ENCODE data around the gene GKN2.
"Not testable (repeated sequence)": the region's sequence is repeated elsewhere in the genome, so short reads cannot be mapped to it uniquely, and the experiment has no call there.

The GKN2 gene

DNA sequence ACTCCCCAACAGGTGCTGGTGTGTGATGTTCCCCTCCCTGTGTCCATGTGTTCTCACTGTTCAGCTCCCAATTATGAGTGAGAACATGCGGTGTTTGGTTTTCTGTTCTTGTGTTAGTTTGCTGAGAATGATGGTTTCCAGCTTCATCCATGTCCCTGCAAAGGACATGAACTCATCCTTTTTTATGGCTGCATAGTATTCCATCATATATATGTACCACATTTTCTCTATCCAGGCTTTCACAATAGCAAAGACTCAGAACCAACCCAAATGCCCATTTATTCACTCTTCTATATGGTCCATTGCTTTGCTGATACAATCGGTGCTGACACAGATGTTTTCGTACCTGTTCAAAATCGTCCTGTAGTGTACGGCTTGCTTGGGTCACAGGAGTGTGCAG is 2.7 kb upstream of the GKN2 start:
- FAIRE-seq = not testable (repeated sequence)

DNA sequence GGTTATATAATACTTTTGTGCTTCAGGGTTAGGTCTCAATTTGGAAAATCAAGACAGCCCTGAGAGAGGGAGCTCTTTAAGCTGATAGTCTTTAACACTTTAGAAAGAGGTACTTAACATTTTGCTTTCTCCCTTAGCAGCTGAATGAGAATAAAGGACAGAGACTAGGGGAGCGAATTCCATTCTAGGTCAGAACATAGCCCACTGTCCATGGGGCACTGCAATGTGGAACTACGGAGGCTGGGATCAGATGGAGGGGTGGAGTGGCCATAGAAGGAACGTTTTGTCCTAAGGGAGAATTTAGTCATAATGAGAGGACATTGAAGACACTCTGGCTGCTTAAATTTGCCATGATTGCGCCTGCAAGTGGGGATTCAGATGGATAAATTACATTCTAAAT is 794 bp downstream of the GKN2 start:
- FAIRE-seq = no peak

DNA sequence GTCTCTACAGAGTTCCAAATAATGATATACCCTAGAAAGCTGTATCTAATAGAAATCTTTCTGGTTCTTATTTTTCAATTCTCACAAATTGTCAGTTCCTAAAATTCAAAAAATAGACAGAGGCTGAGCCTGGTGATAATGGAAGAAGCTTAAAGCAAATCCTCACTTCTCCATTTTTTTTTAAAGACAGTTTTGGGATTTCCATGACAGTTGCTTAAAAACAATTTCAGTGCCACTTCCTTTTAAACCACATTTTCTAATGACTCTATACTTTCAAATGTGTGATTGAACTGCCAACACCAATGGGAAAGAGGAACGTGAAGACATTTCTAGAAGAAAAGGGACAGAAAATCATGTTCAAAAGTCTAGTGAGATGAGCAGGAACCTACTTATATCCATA is 4.0 kb downstream of the GKN2 start:
- FAIRE-seq = no peak

DNA sequence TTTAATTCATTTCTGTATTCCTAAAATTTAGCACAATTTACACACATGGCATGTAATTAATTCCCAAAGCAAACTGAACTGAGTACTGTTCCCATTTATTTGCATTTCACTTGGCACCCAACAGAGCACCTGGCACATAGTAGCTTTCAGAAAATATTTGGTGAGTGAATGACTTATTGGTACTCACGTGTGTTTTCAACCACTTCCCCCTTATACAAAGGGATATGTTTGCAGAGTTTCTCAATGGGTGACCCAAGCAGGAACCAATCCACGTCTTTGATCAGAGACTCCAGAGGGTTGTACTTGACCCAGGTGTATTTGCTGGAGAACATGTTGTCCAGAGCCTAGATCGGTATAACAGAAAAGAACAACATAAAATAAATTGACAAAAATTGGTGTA is 6.6 kb downstream of the GKN2 start:
- no peak for FAIRE-seq

DNA sequence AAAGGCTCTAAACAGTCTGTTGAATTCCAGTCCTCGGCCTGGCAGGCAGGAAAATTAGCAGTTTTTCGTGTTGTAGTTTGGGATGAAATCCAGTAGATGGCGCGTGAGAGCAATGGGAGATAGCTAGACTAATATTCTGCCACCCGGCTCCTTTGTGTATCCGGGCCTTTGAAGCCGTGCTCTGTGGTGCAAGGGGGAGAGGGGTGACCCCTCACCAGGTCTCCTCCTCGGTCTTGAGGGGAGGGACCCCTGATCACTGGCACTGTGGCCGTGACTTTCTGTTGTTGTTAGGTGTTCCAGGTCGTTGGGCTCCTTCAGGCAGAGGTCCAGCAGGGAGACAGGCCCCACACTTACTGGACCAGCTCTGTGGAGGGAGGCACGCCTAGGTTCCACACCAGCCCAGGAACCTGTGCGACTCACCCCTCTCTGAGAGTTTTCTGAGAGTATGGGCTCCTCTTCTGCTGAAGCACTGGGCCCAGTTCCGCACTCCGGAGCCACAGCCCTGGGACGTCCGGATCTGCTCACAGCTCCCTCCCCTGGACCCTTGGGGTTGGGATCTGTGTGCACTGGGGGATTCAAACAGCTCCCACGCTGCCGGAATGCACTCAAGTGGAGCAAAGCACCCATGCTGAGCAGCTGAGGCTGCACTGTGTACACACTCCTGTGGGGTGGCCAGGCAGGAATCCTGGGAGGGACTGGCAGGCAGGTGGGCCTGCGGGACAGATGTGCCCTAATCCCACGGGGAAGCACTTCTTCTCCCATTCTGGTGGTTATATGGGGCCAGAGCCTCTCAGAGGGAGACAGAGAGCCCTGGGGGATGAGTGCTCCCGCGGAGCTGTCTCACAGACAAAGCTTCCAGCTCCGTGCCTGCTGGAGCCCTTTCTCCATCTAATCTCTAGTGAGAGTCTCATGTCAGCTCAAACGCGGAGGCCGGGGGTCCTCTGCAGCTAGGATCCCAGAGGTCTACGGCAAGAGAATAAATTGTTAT is 8.8 kb downstream of the GKN2 start:
- FAIRE-seq = no peak

DNA sequence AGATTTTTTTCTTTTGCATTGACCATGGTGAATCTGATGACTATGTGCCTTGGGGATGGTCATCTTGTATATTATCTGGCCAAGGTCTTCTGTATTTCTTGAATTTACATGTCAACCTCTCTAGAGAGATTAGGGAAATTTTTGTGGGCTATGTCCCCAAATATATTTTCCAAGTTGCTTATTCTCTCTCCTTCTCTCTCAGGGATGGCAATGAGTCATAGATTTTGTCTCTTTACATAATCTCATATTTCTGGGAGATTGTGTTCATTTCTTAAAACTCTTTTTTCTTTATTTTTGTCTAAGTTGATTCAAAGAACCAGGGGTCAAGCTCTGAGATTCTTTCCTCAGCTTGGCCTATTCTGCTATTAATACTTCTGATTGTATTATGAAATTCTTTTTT is 9.9 kb downstream of the GKN2 start:
- FAIRE-seq = no peak

DNA sequence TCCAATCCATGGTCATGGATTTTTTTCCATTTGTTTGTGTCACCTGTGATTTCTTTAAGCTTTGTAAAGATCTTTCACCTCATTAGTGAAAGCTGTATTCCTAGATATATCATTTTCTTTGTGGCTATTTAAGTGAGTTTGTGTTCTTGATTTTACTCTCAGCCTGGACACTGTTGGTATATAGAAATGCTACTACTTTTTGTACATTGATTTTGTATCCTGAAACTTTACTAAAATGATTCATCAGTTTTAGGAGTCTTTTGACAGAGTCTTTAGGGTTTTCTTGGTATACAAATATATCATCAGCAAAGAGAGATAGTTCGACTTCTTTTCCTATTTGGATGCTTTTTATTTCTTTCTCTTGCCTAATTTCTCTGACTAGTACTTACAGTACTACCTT is 12.3 kb downstream of the GKN2 start:
- no peak for FAIRE-seq

DNA sequence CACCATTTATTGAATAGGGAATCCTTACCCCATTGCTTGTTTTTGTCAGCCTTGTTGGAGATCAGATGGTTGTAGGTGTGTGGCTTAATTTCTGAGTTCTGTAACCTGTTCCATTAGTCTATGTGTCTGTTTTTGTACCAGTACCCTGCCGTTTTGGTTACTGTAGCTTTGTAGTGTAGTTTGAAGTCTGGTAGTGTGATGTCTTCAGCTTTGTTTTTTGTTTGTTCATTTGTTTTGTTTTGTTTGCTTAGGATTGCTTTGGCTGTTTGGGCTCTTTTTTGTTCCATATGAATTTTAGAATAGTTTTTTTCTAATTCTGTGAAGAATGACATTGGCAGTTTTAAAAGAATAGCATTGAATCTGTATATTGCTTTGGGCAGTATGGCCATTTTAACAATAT is 12.7 kb downstream of the GKN2 start:
- FAIRE-seq = no peak

DNA sequence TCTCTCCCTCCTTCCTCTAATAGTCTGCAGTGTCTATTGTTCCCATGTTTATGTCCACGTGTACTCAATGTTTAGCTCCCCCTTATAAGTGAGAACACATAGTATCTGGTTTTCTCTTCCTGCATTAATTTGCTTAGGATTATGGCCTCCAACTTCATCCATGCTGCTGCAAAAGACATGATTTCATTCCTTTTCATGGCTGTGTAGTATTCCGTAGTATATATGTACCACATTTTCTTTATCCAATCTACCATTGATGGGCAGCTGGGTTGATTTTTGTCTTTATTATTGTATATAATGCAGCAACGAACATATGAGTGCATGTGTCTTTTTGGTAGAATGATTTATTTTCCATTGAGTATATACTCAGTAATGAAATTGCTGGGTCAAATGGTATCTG is 13.8 kb downstream of the GKN2 start:
- FAIRE-seq = no peak

DNA sequence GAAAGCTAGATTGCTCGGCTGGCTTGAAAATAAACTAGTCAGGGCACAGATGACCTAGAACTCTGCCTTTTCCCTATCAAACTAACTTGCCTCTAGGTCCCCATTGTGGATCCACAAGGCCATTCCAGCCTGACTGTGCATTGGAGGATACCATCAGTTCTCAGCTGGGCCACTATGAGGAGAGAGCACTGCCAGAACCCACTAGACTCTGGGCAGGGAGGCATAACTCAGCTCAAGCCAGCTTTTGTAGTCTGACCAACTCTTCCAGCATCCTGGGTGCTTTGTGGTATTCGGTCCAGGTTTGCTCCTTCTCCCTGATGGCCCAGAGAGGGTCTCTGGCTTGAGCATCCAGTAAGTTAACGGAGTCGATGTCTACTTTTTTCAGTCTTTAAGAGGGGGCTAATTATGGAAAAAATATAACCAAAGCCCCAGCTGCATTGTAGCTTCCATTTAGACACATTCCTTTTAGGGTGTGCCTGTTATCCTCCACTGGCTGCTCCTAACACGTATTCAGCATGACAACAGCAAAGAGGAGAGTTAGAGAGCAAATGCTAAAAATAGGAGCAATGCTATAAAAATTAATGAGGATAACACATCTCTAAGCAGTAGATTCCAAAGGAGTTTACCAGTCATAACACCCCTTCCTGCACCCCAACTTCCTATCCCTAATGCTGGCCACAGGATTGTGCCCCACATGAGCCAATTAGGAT is 15.2 kb downstream of the GKN2 start:
- no peak for FAIRE-seq

DNA sequence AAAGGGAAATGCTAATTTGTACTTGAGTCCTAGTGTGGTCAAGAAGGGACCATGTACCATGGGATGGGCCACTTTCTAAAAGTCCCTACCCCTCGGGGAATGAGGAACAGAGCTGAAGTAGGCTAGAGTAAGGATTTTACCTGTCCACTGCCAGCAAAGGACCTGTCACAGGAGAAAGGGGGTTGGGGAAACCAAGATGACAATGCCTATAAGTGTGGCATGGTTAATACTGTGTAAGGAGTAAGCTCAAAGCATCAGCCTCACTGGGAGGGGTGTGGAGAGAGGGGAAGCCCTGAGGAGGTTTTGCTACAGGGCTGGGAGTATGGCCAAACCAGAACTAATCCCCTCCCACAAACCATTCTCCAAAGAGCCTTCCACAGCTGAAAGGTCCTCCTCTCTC is 15.8 kb downstream of the GKN2 start:
- no peak for FAIRE-seq

DNA sequence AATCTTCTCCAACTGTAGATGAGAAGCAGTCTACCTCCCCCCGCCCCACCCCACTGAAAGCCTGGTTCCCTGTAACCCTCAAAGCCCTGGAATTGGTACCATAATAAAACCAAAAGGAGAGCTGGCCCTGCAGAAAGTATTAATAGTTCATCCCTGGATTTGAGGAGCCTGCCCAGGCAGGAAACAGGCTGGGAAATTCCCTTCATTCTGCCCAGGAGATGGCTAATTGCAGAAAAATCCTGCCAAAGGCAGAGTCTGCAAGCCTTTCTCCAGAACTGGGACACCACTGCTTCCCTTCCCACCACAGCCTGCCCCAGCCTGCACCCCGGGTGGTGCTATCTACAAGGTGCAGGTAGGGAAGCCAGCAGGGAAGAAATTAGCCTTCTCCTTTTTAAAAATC is 16.3 kb downstream of the GKN2 start:
- FAIRE-seq = no peak

DNA sequence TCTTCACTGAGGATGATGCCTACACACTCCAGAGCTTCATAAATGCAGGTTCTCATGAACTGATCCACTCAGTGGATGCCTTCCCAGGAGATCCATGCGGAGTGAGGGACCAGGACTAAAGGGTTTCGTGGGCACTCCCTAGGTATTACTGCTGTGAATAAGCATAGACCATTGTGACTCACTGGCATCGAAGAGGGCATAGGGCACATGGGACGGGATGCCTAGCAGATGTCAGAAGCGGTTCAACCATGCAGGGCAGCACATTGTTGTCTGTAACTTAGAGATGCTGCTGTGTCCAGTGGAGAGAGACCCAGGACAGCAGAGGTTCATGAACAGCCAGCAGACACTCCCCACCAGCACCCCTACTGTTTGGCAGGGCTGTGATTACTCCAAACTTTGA is 17.2 kb downstream of the GKN2 start:
- FAIRE-seq = no peak

DNA sequence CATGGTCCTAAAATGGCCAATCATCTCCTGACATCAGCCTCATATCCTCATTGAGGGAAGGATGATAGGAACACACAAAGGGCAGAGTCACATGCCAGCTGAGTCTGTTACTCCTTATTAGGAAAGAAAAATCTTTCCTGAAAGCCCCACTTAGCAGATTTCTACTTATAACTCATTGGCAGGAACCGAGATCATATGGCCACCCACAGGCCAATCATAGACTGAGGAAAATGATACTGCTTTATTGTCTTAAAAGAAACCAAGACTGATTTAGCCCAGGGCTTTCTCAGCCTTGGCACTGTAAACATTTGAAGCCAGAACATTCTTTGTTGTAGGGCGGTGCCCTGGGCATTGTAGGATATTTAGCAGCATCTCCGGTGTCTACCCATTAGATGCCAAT is 18.7 kb downstream of the GKN2 start:
- no peak for FAIRE-seq

DNA sequence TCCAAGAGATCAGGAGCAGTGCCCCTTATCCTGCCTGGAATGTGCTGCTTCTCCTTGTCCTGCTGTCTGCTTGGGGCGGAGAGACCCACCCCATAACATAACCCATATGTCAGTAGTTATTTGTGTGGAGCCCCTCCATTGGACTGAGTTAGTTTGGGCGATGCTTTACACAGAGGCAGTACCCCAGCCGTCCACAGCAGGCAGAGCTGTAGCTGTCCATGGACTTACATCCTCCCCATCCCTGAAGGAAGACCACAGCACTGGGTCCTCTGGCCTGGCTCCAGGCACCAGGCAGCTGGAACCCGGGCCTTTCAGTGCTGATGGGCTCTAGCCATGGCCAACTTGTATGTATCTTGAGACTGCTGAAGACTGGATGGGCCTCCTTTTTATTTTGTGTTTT is 20.3 kb downstream of the GKN2 start:
- no peak for FAIRE-seq

DNA sequence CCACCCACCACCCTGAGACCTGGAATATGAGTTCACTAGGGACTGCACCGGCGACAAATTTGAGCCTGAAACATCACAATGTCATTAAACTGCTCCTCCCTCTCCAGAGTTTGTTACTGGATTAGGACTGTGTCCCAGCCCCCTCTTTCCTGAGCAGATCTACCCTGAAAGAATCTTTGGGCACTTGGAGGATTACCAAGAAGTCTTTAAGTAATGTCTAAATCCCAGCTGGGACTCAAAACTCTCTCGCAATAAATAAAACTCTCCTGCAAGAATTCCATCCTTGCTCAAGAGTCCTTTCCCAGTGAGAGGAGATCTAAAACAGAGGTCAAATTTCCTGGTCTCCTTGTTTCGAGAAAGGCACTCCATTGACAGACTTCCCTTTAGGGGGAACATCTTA is 20.9 kb downstream of the GKN2 start:
- FAIRE-seq = no peak

DNA sequence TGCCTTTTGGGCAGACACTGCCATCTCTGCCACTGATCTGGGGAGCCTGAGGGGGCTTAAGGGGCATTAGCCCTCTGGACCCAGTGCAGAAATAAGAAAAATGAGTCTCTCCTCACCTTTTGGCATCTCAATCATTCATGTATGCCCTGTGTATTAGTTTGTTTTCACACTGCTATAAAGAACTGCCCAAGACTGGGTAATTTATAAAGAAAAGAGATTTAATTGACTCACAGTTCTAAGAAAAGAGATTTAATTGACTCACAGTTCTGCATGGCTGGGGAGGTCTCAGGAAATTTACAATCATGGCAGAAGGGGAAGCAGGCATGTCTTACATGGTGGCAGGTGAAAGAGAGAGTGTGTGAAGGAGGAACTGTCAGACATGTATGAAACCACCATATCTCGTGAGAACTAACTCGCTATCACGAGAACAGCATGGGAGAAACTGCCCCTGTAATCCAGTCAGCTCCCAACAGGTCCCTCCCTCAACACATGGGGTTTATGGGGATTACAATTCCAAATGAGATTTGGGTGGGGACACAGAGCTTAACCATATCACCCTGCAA is 21.5 kb downstream of the GKN2 start:
- FAIRE-seq = no peak

DNA sequence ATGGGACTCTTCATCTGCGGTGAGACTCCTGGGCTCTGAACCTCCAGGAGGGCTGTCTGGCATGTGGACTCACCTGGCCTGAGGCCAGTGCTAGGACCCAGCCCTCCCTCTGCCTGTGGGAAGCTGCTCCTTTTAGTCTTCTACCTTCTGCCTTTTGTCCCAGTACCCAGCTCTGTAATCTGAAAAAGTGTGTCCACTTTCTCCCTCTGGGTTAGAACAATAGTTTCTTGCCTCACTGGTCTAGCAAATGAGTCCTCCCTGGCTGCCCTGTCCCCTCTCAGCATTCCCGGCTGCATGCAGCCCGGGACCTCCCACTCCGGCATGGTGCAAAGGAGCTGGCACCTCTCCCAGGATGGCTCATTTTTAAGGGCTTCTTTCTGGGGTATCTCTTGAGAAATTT is 25.9 kb downstream of the GKN2 start:
- no peak for FAIRE-seq

DNA sequence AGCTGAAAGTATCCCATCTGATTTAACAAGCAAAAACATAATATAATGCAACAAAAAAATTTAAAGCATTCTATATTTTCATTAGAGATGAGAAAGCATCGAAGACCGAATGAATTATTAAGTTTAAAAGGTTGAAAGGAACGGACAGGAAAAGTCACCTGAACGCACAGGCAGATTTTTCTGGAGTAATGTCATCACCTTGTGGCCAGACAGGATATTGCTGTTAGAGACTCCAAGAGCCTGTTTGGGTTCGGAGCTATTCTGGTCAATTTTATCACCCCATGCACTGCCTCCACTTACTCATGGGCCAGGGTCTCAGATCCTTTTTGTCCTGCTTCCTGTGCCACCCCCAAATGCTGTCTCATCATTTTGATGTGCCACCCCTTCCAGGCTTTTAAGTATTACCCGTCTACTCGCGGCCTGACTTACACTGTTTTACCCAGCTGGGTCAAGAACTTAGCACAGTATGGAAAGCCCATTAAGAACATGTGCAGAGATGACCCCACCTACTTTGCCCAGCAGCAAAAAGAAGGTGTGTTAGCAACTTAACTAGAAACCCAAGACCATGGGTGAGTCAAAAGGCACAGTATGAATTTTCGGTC is 27.3 kb downstream of the GKN2 start:
- no peak for FAIRE-seq

DNA sequence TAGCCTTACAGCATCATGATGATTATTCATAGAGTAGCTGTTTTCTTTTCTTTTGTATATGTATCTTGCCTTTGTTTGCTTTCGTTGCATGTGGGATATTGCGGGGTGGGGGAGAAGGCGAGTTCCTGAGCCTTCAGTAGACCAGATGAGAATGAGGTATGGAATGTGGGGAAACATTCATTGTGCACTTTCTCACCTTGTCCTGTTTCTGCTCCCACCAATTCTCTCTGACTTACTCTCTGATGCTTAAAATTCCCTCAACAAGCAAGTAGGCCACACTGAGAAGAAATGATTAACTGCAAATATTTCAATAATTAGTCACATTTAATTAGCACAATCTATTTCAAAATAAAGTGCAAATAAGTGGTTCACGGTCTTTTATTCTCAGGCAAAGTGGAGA is 31.0 kb downstream of the GKN2 start:
- FAIRE-seq = no peak

DNA sequence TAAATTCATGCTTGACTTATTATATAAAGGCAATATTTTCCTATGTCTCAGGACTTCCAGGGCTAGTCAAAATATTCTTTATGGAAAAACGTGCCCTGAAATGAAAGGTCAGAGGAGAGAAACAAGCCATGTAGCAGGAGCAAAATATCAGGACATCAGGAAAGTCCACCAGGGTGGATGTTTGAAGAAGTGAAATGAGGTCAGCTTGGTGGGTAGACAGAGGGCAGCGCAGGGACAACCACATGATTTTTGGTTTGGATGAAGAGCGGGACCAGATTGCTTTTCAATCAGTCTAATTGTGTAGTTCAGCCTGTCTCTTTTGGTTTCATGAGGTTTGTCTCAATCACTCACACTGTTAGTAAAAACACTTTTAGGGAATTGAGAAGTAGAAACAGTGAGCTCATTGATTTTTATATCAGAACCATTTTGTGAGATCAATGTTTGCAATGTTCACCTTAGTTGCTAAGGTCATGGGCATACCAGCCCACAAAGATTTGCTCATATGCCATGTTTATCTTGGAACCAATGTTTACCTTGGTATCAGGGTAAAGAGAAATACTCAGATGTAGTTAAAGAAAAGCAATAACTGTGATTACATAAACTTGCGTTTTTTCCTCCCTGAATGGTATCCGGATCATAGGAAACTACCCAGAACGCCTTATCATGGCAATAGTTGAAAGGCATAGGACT is 32.1 kb downstream of the GKN2 start:
- no peak for FAIRE-seq

DNA sequence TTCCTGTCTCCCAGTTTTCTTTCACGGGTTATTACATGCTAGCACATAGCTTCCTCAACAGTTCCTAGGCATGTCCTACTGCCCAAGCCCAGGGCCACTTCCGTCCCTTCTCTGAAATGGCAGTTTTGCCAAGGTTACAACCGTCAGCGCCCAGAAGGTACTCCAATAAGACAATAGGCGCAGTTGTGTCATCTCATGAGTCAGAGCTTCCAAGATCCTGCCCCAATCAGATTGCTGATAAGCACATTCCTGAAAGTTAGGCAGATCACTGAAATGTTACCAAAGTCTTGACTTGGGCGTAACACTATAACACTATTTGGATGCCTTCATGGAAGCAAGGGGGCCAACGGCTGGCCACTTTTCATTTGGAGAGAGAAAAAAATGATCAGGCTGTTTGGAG is 34.2 kb downstream of the GKN2 start:
- FAIRE-seq = no peak
